Myocyte (in vitro differentiated cells): ENCODE measurements around the gene WWOX. TPM values are rescaled to one million over a fixed set of nuclear protein-coding genes. Genes with fewer than 3 reads are reported as not detected.

Source experiments
- DNase-seq: peaks from one replicate; pipeline ENCODE4 v3.0.0-alpha.2; 2012; ENCODE audit warnings: low read depth
- total RNA-seq: library from RNA; depleted of rRNA; stranded (reverse); fragments of >200 nt; gene quantifications from 2 replicates; pipeline ENCODE4 v1.2.3, GENCODE V29; 2014

WWOX gene
- total RNA-seq, 1 donor from 2014 or later = 12.5 TPM

- no peak for DNase-seq
Observed at GRCh38 chr16:78192734-78193488, 93.5 kb downstream of the WWOX start.

DNA sequence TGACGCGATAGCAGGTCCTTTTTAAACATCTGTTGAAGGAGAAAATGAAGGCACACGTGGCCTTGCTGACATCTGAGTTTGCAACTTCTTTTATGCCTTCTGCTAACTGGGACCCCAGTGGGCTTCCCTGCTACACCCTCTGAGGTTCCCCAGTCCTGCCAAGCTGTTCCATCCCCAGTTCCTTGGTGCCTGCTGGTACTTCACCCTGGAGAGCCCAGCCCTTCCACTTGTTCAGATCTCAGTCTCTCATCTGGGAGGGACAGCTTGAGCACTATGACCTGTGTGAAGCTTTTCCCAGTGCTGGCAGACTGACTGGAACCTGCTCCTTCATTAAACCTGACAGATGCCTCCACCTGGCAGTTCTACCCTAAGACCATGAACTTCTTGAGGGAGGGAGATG, 95.5 kb downstream of the WWOX start:
- no peak for DNase-seq

- DNase-seq = no peak
Observed at GRCh38 chr16:78195797-78196196, 96.3 kb downstream of the WWOX start.

- DNase-seq = no peak
Observed at GRCh38 chr16:78196502-78196901, 97.0 kb downstream of the WWOX start.

DNA sequence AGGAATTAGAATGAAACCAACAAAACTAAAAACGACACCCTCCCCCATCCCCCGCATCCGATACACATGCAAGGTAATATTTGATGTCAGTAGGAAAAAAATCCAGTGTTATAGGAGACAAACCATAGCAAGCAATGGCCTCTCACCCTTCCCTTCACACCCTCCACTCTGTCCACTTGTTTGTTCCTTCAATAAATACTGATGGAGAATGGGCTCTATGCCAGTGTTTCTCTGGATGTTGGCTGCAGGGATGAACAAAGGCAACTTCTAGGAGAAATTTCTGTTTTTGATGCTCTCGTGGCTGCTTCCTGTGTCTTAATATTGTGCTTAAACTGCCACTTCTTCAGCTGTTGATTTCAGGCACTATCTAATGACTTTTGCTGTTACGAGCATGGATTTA, 98.8 kb downstream of the WWOX start:
- no peak for DNase-seq

GRCh38 chr16:78199325-78200022, 100.0 kb downstream of the WWOX start:
- DNase-seq = no peak

DNA sequence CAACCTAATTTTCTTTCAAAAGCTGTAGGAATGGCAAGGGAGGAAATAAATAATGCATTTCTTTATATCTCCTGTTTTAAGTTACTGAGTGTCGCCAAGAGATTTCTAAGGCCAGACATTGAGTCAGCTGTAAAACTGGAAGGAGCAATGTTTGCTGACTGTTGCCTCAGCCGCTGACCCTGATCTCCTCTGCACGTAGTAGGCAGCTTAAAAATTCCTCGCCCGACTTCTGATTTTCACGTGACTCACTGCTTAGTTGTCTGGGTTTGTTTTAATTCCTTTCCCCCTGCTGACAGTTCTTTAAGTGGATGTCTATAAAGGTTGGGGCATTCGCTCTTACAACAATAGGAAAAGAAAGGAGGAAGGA, 100.6 kb downstream of the WWOX start:
- DNase-seq = no peak

GRCh38 chr16:78200623-78201096, 101.2 kb downstream of the WWOX start:
- no peak for DNase-seq

GRCh38 chr16:78205506-78205905, 106.1 kb downstream of the WWOX start:
- no peak for DNase-seq

DNA sequence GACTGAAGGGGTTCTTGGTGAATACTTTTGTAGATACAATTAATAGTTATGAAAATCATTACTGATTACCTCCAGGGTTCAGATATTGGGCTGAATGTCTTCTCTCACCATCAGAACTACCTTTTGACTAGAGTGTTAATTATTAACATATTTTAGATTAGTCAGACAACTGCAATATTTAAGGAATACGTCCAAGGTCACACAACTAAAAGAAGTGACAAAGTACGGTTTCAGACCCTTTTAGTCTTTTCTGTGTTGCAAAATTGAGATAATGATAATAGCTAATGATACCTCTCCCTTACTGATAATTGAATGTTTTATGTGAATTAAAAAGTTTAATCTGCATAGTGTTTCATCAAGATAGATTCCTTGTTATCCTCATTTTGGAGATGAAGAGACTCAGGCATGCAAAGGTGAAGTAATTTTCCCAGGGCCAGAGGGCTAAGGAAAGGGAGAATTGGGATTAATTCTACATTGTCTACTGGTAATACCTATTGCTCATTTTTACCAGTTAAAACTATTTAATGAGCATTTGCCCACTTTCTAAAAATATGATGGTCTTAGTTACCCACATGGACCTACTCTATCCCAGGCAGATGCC, 107.3 kb downstream of the WWOX start:
- no peak for DNase-seq

DNA sequence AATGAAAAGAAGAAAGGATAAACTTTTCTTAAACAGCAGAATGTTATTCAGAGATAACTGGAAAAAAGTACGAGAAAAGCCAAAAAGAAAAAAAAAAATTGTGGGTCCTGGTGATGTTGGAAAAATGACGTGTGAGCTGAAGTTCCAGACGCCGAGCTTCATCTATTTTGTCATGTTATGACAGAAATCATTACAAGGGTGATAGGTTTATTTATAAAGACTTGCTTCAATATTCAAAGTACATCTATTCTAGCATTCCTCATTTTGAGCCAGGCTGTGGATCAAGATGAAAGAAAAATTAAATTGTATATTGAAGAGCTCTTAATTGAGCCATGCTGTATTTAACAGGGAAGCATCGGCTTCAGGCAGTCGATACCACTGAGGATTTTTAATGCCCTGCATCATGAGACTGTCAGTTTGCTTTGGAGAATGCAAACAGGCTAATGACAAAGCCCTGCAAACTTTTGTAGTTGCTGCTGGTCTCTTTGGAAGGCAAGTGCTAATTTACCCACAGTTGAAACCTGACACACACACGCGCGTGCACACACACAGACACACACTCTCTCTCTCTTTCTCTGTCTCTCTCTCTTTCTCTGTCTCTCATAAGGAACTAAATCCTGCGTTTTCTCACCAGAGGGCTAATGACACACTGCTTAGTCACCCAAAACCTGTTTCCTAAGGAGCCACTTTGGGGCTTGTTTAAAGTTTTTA, 110.7 kb downstream of the WWOX start:
- DNase-seq = peak; percentile 35

DNA sequence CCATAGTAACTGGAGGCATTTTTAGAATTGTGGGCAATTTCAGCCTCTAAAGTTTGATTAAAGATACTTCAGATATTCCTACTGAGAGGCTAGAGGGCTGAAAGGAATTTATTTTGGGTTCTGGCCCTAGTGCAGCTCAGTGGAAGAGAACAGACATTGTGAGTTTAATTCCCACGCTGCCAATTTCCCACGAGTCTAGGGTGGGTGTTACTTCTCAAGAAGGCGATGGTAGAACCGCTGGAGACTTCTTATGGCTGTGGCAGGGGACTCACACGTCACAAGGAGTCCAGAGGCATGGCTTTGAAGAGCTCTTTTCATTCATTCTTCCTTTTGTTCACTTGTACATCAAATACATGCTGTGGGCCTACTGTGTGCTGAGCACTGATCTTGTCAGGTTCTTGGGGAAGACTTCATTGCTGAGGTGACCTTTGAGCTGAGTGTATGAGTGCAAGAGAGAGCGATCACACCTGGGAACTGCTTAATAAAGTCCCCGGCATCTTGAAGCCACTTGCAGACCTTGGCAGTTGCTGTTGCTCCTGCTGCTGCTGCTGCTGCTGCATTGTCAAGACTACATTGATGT, 111.7 kb downstream of the WWOX start:
- DNase-seq = no peak

DNA sequence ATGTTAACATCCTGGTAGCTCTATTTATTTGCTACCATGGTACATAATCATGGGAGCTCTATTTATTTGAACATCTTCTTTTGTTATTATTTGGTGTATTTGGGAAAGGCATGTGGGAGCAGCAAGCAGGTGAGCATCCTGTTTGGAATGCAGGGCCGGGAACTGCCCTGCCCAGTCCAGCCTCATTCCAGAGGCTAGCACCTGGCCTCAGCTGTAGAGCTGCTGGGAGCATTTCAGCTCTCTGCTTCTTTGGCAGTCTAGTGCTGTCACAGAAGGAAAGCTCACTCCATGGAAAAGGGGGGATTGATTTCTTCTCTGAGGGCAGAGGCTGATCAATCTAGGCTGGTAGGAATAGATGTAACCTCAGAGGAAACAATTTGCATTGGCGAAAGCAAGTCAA, 112.5 kb downstream of the WWOX start:
- no peak for DNase-seq

DNA sequence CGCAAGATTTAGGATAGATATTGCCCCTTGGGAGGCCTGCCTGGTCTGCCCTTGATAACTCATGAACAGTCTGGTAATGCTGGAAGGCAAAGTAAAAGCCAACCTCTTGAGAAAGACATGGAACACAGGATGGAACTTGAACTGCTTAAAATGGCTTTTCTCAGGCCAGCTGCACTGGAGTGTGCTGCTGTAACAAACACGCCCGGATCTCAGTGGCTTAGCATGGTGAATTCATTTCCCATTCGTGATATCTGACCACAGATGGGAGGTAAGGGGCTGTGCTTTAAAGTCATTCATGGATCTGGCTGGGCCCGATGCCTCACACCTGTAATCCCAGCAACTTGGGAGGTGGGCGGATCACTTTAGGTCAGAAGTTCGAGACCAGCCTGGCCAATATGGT, 113.2 kb downstream of the WWOX start:
- DNase-seq = no peak

DNA sequence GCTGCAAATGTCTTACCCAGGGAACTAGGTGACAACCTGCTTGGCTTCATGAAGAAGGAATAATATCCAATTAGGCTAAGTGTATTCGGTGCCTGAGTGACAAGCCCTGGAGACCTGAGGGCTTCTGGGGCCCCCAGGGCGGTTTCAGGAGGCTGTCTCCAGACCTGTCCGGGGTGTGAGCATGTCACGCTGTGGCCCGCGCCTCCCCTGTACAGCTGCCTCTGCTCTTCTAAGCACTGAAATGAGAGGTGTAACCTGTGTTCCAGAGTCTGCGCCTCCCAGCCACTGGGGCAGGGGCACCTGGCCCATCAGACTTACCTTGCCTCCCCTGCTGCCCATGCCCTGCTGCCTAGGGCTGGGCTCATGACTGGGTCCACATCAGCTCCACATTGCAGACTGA, 114.3 kb downstream of the WWOX start:
- DNase-seq = no peak

GRCh38 chr16:78215222-78215621, 115.8 kb downstream of the WWOX start:
- DNase-seq = no peak

DNA sequence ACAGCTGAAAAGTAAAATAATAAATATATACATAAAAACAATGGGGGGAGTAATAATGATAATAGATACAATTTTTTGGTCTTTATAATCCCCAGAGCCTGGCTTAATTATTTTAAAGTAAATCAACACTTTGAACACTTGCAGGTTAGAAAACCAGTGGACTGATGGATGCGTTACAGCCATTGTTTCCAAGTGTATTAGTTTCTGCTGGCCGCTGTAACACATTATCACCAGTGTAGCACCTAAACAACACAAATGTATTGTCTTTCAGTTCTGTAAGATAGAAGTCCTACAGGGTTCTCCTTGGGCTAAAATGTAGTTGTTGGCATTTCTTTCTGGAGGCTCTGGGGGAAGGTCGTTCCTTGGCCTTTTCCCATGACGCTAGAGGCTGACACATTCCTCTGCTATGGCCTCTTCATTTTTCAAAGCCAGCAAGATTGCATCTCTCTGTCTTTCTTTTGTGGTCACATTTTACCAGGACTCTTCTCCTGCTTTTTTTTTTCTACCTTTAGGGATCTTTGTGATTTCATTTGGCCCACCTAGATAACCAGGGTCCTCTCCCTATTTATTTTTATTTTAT, 116.8 kb downstream of the WWOX start:
- no peak for DNase-seq

DNA sequence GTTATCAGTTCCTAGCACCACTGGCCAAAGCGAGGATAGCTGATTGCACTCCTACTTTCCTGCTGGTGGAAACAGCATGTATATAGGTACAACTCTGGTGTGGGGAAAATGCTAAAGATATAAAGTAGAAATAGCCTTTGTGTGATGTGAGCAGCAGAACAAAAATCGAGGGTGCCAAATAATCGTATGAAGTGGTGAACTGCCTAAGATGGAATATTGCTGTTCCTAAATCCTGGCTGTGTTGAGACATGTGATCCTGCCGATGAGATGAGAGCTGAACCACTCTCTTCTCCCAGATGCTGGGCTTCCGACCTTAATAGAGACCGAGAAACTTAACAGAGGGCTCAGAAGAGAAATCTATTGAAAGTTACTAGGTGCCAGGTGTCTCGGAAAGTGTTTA, 117.8 kb downstream of the WWOX start:
- DNase-seq = no peak

DNA sequence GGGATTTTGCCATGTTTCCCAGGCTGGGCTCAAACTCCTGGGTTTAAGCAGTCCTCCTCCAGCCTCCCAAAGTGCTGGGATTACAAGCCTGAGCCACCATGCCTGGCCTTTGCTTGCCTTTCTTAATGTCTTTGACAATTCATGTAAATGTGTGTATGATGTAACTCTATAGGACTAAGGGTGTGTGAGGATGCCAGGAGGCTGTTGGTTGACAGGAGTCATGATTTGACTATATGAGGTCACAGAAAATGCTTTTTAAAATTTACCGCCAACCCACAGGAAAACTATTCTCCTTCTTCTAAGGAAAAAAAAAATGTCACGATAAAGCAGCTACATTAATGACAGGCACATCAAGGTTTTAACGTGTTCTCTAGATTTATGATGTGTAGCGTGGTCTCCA, 118.8 kb downstream of the WWOX start:
- DNase-seq = no peak

DNA sequence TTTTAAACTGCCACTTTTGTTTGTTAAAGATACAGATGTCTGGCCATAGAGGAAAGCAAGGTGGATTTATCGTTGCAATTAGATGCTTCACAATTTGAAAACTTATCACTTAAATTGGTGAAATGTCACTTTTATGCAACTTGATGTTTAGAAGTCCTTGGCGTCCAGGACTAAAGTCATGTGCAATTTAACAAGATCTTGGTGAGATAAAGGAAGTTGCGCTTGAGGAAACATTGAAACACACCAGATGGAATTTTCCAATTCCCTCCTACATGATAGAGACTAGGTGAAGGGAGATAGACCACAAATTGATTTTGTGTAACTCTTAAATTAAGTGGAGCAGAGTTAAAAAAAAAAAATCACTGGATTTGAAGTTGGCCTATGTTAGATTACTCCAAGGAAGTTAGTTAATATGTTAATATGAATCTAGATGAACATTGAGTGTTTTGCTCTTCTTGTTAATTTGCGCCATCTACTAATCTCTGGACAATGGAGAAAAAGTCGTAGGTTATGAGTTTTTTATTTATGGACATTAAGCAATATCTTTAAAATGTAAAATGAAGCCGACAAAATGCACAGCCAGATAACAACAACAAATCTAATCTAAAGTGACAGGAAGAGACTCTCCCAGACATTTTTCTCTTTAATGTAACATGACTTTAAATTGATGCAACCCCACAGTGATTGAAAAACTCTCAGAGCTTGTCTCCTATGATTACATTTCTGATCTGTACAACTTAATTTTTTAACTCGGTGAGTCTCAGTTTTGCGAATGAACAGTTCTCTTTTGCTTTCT, 119.6 kb downstream of the WWOX start:
- DNase-seq = no peak
